GM19324 (cell line): ENCODE results near the gene STX4.
"Not testable (repeated sequence)": the region's sequence is repeated elsewhere in the genome, so short reads cannot be mapped to it uniquely, and the experiment has no call there.

ENCODE experiments used
- ATAC-seq: cut with Tn5 transposase; IDR thresholded peaks from one replicate; pipeline ENCODE4 v1.9.1; 2021; ENCODE audit warnings: mild to moderate bottlenecking, moderate library complexity; ENCODE audit not compliant: unreplicated experiment, low FRiP score

STX4 gene

DNA sequence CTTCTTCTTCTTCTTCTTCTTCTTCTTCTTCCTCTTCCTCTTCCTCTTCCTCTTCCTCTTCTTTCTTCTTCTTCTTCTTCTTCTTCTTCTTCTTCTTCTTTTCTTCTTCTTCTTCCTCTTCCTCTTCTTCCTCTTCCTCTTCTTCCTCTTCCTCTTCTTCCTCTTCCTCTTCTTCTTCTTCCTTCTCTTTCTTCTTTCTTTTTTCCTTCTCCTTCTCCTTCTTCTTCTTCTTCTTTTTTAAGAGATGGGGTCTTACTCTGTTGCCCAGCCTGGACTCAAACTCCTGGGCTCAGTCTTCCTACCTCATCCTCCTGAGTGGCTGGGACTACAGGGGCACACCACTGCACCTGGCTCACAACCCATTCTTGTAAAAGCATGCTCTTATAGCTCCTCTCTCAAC is 20.1 kb upstream of the STX4 start:
- not testable (repeated sequence) for ATAC-seq

DNA sequence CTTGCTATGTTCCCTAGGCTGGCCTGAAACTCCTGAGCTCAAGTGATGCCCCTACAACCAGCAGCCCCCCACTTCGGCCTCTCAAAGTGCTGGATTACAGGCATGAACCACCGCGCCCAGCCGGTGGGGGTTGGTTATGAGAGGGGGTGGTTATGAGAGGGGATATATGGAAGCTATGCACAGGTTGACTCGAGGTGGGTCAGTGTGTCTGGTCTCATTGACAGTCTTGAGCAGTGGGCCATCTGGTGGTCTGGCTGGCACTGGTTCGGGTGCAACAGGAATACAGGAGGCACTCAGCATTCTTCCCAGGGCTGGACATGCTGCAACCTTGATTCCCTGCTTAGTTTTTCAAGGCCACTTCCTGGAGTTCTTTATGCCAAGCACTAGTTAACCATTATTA is 17.3 kb upstream of the STX4 start:
- ATAC-seq: no peak

DNA sequence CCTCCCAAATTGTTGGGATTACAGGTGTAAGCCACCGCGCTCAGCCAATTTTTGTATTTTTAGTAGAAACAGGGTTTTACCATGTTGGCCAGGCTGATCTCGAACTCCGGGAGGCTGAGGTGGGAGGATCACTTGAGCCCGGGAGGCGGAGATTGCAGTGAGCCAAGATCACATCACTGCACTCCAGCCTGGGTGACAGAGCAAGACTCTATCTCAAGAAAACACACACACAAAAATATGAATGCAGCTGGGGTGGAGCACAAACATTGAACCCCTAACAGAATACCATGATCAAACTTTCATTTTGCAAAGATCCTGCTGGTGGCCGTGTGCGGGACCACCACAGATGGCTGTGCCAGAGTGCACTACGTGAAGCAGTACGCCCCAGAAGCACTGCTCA is 15.6 kb upstream of the STX4 start:
- ATAC-seq: not testable (repeated sequence)

DNA sequence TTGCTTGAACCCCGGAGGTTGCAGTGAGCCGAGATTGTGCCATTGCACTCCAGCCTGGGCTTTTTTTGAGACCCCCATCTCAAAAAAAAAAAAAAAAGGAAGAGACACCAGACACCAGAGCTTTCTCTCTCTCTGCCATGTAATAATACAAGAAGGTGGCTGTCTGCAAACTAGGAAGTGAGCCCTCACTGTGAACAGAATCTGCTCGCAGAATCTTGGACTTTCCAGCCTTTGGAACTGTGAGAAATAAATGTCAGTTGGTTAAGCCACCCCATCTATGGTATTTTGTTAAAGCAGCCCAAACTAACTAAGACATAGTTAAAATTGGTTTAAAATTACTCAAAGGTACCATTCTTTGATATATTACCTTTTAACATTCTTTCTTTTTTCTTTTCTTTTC is 12.8 kb upstream of the STX4 start:
- ATAC-seq: no peak

DNA sequence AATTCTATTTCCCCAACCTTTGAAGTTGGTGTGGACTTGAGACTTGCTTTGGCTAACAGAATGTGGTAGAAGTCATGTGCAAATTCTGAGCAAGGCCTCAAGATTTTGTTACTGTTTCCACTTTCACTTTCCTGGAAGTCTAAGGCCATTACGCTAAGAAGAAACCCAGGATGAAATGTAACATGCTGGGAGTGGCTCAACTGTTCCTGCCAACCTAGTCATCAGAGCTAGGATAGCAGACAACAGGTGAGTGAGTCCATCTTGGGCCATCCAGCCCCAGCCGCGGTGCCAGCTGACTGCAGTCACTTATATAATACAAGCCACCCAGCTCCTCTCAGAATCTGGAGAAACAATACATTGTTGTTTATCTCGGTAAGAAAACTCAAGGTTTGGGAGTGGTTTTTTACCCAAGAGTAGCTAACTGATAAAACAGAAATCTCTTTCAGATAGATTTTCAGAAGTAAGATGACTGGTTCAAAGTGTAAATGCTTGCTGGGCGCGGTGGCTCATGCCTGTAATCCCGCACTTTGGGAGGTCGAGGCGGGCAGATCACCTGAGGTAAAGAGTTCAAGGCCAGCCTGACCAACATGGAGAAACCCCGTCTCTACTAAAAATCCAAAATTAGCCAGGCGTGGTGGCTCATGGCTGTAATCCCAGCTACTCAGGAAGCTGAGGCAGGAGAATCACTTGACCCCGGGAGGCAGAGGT is 10.7 kb upstream of the STX4 start:
- no peak for ATAC-seq

DNA sequence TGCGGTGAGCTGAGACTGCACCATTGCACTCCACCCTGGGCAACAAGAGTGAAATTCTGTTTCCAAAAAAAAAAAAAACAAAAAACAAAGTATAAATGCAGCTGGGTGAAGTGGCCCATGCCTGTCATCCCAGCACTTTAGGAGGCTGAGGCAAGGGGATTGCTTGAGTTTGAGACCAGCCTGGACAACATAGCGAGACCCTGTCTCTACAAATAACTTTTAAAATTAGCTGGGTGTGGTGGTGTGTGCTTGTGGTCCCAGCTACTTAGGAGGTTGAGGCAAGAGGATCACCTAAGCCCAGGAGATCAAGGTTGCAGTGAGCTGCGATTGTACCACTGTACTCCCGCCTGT is 10.1 kb upstream of the STX4 start:
- ATAC-seq: no peak

DNA sequence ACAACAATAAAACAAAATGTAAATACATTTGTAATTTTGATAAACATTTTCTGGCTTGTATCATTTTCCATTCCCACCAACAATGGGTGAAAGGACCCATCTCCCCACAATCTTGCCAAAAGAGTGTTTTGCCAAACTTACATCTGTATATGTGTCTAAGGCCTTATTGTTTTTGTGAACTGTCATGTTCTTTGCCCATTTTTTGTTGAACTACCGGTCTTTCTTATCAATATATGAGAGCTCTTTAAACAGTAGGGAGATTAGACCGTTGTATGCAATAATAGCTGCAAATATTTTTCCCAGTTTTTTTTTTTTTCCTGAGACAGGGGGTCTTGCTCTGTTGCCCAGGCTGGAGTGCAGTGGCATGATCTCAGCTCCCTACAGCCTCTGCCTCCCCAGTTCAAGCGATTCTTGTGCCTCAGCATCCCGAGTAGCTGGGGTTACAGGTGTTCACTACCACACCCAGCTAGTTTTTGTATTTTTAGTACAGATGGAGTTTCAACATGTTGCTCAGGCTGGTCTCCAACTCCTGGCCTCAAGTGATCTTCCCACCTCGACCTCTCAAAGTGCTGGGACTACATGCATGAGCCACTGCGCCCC is 9.6 kb upstream of the STX4 start:
- ATAC-seq: no peak

DNA sequence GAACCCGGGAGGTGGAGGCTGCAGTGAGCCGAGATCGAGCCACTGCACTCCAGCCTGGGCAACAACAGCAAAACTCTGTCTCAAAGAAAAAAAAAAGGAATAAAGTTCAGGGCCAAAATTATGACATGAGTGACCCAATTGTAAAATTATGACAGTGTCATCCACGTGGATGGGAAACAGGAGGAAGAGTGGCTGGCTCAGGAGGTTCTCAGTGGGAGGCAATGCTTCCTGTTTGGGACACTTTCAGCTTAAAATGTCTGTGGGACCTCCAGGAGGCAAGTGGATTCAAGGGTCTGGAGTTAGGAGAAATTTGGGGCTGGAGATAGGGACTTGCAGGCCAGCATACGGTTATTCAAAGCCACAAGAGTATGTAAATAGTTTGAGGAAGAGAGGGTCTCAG is 8.0 kb upstream of the STX4 start:
- no peak for ATAC-seq

DNA sequence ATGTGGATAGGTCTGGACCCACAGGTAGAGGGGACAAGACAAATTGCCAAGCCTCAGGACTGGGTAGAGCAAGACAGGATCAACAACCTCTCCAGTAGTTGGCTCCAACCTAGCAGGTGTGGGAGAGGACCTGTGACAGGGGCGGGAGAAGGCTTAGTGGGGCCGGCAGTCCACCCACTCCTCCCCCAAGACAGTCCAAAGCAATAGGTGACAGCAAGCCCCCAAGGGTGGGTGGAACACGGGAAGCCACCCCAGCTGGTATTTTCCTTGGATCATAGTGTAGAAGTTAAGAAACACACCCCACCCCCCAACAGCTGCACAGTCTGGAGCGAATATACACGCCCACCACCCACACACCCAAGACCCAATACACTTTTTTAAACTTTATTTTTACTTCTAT is 4.1 kb upstream of the STX4 start:
- no peak for ATAC-seq

DNA sequence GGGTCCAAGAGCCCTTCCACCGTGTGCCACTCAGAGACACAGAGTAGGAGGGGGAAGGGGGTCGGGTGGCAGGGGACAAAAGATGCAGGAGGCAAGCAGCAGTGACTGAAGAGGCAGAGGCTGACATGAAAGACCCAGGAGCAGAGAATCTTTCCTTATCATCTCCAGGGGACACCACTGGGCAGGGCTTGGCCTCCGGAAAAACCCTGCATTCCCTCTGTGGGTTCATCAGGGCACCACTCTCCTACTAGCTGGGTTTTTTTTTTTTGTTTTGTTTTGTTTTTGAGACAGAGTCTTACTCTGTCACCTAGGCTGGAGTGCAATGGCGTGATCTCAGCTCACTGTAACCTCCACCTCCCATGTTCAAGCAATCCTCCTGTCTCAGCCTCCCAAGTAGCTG is 2.1 kb upstream of the STX4 start:
- ATAC-seq: no peak

DNA sequence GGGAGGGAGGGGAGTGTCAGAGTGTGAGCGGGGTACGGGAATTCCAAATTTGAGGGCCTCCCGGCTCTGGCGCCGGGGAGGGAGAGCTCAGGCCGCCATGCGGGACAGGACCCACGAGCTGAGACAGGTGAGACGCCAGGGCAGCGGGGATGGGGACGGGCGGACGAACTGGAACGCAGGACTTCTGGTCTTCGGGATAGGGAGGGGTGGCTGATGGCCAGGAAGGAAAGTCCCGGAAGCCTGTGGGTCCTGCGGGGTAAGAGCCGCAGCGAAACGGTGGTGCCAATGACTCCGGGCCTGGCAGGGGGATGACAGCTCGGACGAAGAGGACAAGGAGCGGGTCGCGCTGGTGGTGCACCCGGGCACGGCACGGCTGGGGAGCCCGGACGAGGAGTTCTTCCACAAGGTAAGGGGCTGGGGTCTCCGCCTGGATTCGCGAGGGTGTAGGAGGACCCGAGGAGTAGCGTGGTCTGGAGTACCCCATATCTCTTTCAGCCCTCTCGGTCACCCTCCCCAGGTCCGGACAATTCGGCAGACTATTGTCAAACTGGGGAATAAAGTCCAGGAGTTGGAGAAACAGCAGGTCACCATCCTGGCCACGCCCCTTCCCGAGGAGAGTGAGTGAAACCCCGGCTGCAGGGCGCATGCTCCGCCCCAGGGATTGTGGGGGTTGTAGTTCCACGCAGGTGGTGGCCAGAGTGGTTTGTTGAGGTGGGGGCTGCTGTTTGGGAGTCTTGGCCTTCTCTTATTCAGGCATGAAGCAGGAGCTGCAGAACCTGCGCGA is 543 bp downstream of the STX4 start:
- ATAC-seq: peak; percentile 28

DNA sequence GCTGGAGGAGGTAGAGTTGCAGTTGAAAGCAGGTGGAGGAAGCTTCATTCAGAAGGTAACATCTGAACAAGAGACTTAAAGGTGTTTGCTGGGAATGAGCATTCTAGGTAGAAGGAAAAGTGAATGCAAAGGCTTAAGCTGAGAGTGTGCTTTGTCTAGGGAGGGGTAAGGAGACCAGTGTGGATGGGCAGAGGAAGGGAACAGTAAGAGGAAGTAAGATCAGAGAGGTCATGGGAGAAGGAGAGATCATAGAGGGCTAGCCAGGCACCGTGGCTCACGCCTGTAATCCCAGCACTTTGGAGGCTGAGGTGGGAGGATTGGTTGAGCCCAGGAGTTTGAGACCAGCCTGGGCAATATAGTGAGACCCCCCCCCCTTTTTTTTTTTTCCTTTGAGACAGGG is 3.3 kb downstream of the STX4 start:
- ATAC-seq: no peak

DNA sequence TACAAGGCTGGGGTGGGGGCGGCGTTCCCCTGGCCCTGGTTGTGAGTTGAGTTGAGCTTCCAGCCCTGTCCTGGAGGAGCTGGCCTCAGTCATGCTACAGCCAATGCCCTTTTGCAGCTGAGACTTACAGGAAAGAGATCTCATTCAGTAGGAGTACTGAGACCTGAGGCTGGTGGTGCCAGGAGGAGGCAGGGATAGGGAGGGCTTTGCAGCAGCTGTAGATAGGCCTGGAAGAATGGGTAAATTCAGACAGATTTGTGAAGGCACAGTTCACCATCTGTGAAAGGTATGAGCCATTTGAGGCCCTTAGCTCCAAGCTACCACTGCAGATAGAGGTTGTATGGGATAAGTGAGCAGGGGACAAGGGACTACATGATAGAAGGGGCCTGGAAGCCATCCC is 5.6 kb downstream of the STX4 start:
- ATAC-seq: no peak

DNA sequence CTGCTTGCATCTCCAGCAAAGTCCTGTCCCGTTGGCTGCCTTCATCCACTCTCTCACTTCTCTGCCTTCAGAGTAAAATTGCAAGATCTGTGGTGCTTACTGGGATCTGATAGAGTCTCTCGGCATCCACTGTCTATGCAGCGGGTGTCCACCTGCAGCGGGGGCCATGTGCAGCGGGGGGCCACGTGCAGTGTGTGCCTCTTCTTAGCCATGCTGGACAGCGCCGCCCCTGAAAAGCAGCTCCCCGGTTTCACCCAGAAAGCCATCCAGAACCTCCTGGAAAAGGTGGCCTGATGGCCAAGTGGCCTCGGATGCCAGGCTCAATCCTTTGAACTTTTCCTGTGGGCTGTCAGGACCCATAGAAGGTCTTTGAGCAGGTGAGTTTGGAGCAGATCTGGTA is 9.5 kb downstream of the STX4 start:
- ATAC-seq: no peak

DNA sequence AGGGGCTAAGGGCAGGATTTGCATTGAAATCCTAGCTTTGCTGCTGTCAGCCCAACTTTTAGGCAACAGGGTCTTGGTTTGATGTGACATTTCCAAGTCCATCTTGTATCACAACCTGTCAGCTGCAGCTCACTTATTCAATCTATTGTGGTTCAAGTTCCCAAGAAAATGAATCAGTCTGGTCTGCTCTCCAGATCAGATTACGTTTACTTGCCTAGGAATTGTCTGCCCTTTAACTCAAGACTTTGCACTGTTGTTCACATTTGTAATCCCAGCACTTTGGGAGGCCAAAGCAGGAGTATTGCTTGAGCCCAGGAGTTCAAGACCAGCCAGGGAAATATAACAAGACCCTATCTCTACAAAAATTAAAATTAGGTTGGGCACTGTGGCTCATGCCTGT is 10.0 kb downstream of the STX4 start:
- ATAC-seq: no peak

DNA sequence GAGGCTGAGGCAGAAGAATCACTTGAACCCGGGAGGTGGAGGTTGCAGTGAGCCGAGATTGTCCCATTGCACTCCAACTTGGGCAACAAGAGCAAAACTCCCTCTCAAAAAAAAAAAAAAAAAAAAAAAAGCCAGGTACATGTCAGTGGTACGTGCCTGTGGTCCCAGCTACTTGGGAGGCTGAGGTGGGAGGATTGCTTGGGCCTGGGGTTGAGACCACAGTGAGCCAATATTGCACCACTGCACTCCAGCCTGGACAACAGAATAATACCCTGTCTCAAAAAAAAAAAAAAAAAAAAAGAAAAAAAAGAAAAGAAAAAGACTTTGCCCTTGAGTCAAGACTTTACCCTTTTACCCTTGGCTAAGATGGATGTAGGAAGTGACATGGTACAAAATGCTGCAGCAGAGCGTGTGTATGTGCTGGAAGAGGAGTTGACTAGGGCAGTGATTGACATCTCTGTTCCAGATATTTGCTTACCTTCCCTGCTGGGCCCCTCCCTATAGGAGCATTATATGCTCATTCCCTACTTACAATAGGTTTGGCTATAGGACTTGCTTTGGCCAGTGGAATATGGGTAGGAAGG is 10.6 kb downstream of the STX4 start:
- ATAC-seq: no peak

DNA sequence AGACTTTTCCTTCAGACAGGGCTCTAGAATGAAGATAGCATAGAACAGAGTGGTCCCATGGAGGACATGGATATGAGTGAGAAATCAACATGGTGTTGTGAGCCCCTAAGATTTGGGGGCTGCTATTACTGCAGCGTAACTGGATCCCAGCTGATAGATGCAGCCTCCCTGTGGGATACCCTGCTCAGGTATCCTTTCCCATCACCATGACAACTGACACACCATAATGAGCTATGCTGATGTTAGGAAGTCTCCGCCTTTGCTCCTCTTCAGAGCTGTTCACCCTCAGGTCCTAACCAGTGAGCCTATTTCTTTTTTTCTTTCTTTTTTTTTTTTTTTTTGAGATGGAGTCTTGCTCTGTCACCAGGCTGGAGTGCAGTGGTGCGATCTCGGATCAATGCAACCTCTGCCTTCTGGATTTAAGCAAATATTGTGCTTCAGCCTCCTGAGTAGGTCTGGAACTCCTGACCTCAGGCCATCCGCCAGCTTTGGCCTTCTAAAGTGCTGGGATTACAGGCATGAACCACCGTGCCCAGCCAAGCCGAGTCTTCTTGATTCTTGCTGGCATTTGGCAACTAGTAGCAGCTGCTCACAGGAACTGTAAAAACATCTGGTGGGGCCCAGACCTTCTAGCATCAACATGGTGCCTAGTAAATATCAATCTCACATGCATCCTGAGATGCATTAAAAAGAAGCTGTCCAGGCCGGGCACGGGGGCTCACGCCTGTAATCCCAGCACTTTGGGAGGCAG is 17.1 kb downstream of the STX4 start:
- ATAC-seq: no peak

DNA sequence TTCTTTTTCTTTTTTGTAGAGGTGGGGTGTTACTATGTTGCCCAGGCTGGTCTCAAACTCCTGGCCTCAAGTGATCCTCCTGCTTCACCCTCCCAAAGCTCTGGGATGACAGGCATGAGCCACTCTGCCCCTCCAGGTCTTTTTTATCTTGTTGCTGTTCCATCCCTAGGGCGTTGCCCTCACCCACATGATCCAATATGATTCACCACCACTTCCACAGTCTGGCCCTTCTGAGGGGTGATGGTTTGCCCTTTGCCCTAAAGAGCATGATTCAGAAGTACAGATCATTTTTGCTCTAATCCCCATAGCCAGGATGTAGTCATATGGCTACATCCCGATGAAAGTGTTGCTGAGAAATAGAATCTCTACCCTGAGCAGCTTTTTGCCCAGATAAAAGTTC is 18.8 kb downstream of the STX4 start:
- no peak for ATAC-seq

DNA sequence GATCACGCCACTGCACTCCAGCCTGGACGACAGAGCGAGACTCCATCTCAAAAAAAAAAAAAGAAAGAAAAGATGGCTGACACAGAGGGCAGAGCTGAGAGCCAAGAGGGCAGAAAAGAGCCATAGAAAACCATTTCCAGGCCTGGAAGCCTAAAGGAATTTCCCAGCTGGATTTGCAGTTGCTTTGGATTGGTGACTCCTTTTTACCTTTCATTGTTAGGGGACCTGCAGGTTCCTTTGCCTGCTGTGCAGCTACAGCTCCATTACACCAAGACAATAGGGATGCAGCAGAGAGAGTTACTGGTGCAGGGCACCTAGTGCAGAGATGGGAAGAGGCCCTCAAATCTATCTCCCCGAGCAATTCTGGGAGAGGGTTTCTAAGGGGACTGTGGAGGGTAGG is 22.3 kb downstream of the STX4 start:
- ATAC-seq: no peak

DNA sequence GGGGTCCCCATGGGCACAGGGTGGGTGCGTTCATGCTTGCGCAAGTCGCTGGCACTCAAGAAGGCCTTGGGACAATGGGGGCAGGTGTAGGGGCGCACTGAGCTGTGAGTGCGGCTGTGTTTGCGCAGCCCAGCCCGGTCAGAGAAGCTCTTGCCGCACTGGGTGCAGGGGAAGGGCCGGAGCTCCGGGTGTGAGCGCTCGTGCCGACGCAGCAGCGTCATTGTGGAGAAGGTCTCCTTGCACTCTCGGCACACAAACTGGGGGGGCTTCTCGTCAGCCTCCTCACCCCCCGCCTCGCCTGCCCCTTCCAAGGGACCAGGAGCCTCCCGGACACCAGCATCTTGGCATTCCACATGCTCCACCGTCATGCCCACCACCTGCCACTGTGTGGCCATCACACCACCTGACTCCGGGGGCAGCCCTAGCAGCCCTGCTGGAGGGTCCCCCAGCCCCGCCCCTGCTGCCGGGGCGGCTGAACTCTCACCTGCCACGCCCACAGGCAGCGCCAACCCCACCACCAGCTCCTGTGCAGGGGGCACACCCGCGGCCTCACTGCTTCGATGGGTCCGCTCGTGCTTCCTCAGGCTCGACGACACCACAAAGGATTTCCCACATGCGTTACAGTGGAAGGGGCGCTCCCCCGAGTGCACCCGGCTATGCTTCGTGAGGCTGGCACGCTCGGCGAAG is 27.9 kb downstream of the STX4 start:
- no peak for ATAC-seq
